Subcutaneous adipose tissue (tissue), 4 donors: ENCODE measurements around the gene ATP5PB. TPM values are rescaled to one million over a fixed set of nuclear protein-coding genes. Genes with fewer than 3 reads are reported as not detected.

Experiments
- total RNA-seq, 4 donors: library from RNA; depleted of rRNA; stranded (reverse); fragments of >200 nt; gene quantifications; one replicate each; pipeline ENCODE4 v1.1.0, GENCODE V29; 2016
- TF ChIP-seq, protein P1 (sequence below): fragments of 450-650 bp; IDR thresholded peaks from one replicate; pipeline ENCODE4 v1.5.1; 2016; ENCODE audit warnings: low read depth, mild to moderate bottlenecking, control low read depth, antibody characterized with exemption, moderate library complexity

Gene ATP5PB
- total RNA-seq, 4 donors from 2014 or later = 114 to 272 (median 152) TPM

DNA sequence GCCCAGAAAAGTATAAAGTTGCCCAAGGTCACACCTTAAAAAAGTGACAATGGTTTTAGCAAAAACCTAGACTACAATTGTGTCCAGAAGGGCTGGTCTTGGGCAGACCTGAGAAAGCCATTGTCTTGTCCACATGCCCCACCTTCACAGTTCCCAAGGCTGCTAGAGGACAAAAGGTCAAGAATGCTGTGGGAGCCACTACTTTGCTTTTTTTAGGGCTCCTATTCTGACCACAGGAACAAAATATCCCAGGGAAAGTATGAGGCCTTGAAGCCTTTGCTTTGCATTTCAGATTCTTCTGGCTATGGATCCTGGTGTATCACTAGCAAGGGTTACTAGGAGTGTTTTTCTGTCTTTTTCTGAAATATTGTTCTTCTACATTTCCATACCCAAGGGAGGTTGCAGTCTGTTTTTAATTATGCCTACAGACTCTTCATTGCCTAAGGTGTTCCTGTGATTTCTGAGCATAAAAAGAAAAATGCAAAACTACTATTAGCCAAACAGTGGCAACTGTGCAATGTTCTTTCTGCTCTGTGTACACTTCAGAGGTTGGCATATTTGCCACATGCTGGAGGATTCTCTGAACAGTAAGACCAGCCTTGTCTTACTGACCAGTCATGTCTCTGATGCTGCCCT is 35.2 kb downstream of the ATP5PB start:
- TF ChIP-seq, protein P1, sequence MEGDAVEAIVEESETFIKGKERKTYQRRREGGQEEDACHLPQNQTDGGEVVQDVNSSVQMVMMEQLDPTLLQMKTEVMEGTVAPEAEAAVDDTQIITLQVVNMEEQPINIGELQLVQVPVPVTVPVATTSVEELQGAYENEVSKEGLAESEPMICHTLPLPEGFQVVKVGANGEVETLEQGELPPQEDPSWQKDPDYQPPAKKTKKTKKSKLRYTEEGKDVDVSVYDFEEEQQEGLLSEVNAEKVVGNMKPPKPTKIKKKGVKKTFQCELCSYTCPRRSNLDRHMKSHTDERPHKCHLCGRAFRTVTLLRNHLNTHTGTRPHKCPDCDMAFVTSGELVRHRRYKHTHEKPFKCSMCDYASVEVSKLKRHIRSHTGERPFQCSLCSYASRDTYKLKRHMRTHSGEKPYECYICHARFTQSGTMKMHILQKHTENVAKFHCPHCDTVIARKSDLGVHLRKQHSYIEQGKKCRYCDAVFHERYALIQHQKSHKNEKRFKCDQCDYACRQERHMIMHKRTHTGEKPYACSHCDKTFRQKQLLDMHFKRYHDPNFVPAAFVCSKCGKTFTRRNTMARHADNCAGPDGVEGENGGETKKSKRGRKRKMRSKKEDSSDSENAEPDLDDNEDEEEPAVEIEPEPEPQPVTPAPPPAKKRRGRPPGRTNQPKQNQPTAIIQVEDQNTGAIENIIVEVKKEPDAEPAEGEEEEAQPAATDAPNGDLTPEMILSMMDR = no peak

DNA sequence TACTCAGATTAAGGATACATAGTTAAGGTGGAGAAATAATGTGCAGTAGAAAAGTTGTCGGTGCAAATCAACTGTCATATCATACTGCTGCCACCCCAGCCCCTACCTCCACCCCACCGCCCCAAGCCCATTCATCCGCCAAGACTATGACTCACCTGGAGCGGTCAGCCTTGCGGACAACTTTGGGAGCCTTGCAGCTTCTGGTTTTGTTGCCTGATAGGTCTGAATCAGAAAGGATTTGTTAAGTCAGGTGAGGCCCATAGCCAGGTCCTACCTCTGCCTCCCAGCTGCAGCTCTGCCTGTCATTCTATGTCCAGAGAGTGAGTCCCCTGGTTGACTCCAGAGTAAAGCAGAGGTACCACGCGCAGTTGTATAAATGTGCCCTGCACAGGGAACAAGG is 37.2 kb downstream of the ATP5PB start:
- TF ChIP-seq, protein P1 = no peak

DNA sequence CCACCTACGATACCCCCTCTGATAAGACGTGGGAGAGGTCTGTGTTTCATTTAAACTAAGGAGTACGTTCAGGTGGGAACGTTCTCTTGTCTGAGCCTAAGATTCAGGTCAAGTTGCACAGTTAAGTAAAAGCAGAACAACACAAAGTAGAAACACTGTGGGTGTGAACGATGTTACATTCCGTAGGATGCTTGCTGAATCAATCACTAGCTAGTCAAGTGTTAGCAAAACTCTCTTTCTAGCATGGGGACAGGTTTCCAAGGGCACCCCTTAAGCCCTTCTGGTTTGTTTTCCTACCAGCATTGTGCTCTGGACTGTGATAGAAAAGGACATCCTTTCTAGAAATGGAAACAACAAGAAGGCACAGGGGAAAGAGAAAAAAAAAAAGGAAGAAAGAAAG is 37.9 kb downstream of the ATP5PB start:
- TF ChIP-seq, protein P1 = no peak

DNA sequence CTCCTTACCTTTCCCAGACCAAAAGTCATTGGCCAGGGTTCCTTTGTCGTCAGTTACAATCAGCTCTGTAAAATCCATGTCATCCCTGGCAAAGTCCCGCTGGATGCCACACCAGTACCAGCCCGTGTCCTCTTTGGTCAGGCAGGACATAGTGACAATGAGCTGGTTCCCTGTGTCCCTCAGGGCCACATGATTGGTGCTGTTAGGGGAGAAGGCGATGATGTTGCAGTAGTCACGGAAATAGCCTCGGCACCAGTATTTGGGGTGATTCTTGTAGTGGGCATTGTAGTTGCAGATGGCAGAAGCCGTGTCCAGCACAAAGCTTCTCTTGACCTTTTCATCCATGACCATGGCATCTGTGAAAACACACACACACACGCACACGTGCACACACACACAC is 39.4 kb downstream of the ATP5PB start:
- TF ChIP-seq, protein P1 = no peak

DNA sequence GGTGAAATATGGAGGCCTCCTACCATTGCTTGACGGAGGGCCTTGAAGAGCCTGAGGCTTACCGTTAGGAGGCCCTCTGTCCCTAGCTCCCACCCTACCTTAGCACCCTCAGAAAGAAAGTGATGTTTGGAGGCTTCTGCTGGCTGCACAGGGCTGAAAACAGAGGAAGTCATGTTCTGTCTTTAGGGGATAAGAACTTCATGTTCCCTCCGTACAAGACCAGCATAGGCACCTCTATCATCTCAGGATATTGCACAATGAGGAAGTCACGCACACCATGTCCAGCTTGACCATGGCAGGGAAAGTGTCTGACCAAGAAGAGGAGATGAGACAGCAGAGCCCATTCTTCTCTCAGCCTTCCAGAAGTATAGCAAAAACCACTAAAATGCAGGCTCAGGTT is 40.3 kb downstream of the ATP5PB start:
- TF ChIP-seq, protein P1 = no peak

DNA sequence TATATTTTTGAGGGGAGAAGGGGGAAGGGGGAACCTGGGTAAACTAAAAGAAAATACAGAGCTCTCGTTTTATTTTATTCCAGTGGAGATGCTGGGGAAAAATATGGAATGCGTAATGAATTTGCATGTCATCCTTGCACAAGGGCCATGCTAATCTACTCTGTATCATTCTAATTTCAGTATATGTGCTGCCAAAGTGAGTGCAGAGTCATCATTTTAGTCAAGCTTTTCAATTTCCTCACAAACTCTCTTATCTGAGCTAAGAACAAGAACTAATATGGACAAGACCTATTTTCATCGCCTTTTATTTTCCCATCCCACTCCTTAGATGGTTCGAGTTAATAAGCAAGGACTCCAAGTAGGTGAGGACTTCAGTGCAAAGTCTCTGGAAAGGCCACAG is 41.0 kb downstream of the ATP5PB start:
- TF ChIP-seq, protein P1 = no peak

DNA sequence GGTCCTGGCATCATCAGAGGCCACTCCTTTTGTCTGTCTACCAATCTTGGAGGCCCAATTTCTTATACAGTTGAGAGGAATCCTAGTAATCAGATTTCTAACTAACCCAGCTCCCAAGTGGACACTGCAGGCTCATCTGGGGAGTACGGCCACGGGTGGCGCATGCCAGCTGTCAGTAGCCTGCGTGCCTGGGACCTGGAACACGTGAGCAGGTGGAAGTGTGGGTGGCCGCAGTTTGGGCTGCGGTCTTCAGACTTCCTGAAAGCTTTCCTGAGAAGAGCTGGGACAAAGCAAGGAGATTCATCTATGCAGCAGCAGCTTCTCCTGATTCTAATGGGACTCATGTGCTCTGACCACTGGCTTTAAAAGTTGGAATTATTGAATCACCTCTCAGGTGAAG is 41.8 kb downstream of the ATP5PB start:
- TF ChIP-seq, protein P1 = no peak
